ENCODE data around the gene TTC7B.

The TTC7B gene

DNA sequence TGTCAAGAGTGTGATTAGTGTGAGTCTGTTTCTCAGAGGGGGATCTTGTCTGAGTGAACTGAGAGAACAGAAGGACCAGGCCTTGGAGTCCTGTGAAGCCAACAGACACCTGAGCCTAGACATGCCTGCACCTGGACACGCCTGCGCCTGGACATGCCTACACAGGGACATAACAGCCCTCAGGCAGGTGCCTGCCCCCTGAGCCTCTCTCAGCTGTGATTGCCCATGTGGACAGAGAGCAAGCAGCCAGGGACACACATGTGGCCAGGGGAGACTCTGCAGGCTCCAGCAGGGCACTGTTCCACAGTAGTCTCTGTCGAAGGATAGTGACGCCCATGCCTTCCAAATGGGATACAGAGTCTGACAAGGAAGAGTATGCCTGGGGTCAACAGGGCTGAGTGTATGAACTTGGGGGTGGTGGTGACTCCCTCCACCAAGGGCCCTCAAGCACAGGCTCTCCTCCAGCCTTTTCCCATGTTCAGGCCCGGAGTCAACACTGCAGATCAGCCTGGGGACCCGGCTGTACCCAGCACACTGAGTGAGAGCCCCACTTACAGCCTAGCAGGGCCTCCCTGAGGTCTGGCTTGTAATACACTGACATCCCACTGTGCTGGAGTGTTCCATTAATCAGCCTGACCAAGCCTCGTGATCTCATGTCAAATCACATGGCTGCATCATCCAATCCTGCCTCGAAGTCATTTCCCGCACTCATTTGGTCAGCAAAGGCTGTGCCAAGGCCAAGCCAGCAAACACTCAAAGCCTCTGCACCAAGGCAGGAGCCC lies 246.4 kb downstream of the TTC7B start:
- DNase-seq = no peak

DNA sequence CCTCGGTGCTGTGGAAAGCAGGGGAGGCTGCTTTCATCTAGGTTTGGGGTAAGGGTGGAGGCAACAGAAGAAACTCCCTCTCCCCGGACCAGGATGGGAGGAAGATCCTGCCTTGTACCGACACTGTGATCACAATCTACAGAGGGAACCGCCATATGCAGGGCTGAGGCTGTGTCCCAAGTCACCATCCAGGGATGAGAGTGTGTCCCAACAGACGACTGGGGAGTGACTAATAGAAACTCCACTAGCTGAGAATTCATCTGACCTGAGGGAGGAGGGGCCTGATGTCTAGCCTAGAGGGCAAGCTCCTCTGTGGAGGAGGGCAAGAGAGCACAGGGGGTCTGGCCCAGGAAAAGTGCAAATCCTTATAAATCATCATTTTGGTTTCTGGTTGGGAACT lies 247.0 kb downstream of the TTC7B start:
- no peak for DNase-seq

DNA sequence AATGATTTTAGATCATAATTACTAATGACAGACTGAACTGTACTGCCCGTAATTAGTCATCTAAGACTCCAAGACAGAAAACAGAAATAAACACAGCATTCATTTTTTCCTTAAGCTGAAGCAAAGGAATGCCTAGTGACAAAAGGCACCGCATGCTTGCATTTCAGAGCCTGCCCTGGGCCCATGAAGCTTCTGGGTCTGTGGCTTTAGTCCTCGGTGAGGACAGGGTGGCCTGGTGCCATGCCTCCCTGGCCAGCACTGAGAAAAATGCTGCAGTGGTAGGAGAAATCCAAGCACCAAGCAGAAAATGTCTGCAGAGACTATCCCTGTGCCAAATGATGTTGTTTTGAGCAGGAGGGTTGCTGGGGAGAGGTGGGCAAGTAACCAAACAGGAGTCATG lies 247.8 kb downstream of the TTC7B start:
- DNase-seq = no peak

DNA sequence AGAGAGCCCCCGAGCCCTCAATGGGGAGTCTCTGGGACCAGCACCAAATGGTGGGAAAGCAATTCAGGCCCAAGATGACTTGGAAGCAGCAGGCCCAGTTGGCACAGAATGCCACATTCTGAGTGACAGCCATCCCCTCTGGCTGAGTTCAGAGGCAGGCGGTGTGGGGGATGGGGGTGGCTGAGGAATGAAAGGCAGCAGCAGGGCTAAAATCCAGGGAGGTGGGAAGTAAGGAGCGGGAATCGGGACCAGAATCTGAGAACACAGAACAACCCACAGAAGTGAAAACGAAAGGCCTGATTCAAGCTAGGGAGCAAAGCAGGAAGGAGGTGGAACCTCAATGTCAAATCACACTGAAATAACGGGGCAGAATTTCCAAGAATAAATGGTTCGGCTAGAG lies 248.2 kb downstream of the TTC7B start:
- no peak for DNase-seq

DNA sequence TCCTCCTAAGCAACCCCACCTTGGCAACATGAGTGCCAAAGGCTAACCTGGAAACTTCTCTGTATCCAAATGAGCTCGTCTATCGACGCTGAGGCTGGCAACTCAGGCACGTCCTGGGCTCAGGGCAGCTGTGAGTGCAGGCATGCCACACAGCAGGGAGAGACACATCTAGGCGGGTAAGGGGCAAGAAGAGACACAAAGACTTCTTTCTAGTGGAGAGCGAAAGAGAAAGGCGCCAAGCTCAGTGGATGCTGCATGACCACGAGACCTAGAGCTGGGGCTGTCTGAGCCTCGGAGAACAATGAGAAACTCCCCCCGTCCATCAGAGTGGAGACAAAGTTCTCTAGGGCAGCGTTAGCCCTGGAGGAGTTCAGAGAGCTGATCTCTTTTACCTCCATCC lies 249.0 kb downstream of the TTC7B start:
- no peak for DNase-seq

DNA sequence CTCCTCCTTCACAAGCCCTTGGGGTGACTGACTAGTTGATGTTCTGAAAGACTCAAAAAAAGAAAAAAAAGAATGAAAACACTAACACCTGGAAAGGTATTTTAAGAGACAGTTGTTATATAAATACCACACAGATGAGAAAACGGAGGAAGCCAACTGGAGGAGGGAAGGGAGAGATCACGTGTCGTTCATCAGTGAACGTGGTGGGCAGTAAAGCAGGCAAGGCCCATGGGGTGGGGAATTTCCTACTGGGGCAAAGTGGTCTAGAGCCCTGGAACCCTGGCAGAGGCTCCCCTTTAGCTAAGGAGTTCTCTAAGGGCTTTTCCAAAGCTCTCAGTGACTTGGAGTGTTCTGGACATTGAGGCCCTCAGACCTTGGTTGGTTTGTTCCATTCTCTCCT lies 249.7 kb downstream of the TTC7B start:
- no peak for DNase-seq

DNA sequence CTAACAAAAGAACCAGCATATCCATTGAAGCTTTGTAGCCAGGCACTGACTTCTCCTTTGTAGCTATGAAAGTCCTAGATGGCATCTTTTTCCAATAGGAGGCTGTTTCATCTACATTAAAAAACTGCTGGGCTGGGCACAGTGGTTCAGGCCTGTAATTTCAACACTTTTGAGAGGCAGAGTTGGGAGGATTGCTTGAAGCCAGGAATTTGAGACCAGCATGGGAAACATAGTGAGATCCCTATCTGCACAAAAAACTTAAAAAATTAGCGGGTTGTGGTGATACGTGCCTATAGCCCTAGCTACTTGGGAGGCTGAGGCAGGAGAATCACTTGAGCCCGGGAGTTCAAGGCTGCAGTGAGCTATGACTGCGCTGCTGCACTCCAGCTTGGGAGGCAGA lies 251.7 kb downstream of the TTC7B start:
- DNase-seq = no peak

DNA sequence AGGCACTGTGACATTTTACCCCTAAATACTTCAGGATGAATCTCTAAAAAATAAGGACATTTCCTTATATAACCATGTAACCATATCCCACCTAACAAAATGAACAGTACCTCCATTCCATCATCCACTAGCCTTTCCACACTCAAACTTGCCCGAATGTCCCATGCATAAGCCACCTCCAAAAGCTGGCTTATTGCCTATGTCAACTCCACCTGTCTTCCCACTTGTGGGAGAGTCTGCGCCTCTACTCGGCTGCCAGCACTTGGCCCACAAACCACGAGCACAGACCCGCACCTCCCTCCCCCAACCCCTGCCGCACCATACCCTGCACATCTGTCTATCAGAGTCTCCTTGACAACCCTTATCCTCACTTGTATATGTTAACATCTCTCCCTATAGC lies 253.6 kb downstream of the TTC7B start:
- DNase-seq = peak; percentile 10

DNA sequence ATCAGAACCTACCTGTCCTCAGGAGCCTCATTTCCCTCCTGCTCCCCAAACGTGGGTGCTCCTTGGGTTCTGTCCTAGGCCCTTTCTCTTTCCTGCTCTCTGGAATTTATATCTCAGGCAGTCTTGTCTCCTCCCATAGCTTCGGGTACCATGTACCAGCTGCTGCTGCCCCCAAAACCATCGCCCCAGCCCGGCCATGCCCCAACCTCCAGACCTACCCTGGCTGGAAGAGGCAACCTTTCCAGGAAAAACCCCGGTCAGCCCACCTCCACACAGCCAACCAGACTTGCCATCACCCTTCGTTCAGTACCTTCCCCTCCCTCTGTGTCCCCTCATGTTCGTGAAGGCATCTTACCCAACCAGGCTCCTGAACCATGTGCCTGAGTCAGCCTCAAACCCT lies 254.3 kb downstream of the TTC7B start:
- no peak for DNase-seq

DNA sequence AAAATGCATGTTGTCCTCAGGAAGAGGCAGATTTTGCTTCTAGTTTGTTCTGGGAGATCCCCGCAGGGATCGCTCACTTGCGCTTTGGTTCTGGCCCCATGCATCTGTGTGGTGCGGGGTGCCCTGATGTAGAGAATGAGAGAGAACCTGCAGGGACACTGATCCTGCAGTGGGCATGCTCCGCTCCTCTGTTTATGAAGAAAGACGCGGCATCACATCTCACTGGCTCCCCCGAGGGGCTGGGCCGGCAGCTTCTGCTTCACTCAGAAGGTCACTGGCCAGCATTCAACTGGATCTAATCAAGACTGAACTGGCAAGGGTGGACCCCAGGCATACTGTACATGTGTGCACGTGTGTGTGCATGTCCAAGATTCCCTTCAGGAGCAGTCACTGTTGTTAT lies 255.2 kb downstream of the TTC7B start:
- DNase-seq = no peak

DNA sequence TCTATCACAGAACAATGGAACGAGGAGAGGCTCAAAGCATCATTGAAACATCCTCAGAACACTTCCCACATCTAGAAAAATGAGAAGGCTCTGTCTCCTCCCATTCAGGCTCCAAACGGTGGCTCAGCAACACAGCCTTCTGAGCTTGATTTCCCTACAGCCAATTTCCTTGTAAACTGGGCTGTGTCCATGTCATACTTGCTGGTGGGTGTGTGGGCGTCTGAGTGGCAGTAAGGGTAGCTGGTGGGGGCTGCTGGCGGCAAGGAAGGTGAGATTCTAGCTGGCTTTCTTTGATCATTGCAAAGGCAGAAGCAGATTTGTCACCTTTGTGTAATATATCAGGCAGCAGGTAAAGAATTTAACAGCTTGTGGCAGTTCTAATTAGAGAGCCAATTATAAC lies 255.7 kb downstream of the TTC7B start:
- no peak for DNase-seq

DNA sequence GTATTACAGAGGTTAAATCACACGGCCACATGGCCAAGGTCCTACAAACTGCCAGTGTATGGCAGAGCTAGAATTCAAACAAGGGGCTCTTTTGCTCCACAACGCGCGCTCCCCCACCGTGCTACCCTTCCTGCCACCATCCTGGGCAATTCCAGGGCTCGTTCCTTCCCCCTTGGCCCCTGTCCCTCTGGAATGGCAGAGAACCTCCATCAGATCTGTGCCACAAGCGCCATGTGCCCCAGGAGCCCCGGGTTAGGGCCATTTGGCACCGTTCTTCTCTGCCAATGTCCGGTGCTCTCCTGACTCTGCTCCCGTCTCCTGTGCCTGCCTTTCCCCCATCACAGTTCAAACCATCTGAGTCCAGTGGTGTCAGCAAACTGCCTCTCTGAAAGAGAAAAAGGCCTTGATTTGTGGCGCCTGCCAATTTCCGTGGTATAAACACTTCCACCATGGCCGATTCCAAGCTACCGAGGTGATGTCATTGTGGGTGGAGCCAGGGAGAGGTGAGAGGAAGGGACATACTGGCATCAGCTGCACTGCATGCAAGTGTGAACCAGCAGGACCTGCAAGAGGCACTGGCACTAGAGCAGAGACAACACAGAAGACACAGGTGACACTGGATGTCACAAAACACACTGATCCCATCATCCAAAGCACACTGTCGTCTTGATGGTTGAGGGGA lies 256.3 kb downstream of the TTC7B start:
- peak; percentile 23 for DNase-seq

DNA sequence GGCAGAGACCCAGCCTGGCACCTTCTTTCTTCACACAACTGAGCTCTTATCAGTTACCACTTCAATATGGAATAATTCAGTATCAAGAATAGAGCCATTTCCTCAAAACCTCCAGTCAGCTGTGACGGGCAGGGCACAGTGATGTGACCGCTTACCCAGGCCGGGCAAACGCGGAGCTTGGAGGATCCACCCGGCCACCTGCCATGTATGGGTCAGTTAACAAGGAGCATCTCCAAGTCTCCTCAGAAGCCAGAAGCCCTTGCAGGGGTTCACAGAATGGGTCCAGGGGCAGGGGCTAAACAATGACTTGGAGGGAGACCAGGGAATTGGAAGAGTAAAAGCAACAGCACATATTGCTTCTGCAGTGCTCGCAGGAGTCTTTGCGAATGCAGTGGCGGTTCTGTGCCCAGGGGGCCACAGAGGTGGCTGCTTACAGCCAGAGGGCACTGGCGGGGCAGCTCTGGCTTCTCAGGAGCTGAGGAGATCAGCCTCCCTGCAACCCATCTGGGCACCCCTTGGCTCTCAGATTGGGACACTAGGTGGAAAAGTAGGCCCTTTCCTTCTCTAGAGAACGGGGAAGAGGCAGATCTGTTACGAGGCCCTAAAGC lies 257.1 kb downstream of the TTC7B start:
- DNase-seq = no peak

DNA sequence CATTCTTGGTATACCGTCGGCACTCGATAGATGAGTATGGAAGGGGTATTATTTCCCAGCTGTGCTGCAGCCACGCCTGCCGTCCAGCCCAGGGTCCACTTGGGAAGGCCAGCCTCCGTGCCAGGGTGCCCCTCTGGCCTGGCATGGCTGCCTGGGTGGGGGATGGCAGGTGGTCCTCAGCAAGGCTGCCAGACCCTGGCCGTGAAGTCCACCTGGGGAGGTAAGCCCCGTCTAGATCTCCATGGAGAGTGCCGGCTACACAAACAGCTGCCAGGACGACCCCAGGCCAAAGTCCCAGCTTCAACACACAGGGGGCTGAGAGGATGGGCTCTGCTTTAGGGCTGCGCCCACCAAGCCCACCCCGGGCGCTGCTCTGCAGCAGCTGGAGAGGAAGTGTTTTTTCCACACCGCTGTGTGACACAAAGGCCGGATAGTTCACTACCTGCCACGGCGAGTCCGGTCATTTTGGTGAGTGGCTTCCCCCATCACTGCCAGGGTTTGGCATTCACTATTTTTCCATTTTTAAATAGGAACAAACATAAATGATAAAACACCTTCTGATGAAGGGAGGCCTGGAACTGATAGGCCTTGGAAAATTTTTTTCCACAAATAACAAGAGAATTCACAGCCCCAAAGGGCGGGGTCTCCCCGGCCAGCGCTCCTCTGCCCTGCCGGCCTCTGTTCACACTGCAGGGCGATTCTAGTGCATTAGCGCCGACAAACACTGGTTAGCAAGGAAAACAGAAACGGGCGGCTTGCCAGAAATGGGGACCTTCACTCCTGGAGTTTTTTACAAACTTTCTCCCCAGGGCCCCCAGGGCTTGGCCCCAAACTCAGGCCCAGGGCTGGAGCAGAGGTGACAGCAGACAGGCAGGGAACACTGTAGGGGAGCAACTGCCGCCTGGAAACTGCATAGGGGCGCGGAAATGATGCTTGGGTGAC lies 257.9 kb downstream of the TTC7B start:
- DNase-seq = no peak

DNA sequence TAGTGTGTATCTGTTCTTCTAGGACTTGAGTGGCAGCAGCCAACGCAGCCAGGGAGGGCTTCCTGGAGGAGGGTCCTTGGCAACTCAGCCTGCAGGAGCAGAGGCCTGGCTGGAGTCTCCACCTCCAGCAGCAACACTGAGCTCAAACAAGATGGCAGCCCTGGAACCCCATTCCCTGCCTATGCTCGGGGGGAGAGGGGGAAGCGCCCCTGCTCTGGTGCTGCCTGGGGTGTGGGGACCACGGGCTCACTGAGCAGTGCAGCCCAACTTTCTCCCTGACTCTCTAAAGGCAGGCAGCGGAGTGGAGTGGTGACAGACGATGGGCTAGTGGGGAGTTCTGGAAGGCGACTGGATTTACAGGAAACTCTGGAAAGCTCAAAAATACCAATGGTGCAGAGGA lies 258.7 kb downstream of the TTC7B start:
- no peak for DNase-seq

DNA sequence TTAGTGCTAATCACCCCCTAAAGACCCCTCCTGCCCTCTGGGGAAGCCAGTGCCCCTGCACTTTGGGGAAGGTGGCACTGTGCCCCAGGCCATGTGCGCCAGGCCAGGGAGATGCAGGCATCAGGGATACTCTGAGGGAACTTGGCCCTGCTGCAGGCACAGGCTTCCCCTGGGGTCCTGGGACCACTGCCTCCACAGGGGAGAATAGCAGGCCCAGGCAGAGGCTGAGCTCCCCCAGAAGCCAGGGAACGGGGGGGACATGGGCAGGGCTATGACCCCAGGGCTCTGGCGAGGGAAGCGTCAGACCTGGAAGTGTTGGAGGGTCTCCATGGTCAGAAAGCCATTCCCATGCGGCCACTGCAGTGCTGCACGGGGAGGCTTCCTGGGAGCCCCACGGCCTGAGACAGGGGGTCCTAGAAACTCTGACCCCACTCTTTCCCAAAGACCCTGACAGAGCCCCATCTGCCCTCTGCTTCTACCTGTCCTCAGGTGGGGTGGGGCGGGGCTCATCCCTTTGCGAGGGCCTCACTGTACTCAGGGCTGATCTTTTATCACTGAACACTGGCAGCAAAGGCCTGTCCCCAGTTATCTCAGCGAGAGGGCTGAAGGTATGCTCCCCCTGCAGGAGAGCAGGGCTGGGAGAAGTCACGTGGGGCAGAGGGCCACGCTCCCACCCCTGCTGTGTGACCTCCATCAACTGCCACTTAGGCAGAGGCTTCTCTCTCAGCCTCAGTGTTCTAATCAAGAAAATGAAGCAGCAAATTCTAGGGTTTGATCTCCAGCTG lies 259.4 kb downstream of the TTC7B start:
- DNase-seq = no peak

DNA sequence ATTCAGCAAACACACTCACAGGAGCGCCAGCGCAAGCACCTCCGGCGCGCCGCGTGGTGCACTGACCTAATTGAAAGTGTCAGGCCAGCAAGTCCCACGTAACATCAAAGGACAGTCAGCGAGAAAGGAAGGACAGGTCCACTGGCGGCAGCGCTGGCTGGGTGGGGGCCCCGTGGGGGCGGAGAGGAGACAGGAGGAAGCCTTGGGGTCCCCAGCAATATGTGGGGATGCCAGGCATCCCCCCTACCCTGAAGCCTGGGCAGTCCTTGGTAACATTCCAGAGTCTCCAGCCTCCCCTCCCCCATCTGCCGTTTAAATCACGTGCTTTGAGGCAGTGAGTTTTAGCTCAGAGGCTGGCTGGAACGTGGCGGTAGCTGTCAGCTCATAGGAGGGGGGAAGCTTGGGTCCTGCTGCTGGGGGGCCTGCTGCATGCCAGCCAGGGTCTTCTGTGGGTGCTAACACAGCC lies 260.2 kb downstream of the TTC7B start:
- no peak for DNase-seq

DNA sequence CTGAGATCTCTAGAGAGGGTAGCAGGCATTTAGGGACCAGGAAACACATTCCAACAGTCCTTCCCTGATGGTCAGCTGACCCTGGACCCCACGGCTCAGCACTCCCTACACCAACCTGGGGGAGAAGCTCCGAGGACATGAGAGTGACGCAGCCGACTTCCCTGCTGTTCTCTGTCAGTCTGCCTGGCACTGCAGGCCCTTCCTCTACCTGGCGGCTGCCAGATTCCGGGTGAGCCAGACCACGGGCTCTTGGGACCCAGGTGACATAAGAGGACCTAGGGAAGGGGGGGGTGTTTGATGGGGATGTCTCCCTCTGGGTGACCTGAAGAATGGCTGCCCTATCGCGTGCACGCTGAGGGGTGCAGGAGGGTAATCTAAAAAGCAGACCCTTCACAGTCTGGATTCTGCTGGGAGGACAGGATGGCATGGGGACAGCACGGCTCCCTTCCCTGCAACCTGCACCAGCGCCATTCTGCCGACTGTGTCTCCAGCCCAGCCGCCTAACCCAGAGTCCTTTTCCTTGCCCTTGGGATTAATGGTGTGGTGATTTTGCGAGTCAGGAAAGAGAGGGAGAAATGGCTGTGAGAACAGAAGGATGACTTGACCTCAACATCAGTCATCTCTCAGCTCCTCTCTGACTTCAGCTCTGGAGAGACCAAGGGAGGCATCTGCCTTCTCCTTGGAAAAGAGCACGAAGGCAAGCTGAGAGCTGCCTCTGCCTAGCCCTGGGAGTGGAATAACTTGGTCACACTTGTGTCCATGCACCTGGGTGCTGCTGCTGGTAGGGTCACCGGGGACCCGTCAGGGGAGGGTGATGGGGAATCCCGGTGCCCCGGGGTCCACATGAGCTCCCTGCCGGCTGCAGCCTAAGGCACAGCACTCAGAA lies 260.9 kb downstream of the TTC7B start:
- no peak for DNase-seq

DNA sequence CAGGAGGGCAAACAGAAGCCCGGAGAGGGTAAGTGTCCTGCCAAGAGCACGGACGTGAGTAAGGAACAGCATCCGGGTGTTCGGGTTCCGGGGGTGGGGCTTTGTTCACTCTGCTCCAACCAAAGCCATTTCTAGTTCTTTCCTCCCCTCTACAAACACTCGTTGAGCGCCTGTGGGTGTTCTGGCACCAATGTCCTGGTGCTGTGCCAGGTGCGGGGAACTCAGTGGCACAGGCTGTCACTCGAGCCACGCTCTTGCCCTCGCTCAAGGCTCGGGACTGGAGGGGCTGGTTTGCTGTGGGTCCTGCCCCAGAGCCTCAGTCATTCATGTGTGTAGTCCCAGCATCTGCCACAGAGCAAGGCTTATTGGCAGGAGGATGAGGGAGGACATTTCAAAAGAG lies 261.9 kb downstream of the TTC7B start:
- DNase-seq = no peak

DNA sequence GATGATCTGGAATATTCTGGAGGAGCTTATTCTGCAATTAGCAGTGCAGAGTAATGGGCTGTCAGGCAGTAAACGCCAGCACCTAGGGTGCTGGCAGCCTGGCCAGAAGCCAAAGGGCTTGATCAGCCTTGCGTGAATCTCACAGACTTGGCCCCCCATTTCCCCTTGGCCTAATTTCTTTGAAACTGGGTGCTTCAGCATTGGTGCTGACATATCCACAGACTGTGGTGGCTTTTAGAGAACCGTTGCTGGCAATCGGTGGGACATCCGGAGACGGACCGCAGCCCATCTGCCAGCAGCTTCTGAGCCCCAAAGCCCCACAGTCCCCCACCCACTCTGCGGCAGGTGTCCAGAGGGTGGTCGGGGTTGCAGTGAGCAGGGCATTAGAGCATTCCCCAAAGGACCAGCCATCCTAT lies 262.3 kb downstream of the TTC7B start:
- DNase-seq = no peak

DNA sequence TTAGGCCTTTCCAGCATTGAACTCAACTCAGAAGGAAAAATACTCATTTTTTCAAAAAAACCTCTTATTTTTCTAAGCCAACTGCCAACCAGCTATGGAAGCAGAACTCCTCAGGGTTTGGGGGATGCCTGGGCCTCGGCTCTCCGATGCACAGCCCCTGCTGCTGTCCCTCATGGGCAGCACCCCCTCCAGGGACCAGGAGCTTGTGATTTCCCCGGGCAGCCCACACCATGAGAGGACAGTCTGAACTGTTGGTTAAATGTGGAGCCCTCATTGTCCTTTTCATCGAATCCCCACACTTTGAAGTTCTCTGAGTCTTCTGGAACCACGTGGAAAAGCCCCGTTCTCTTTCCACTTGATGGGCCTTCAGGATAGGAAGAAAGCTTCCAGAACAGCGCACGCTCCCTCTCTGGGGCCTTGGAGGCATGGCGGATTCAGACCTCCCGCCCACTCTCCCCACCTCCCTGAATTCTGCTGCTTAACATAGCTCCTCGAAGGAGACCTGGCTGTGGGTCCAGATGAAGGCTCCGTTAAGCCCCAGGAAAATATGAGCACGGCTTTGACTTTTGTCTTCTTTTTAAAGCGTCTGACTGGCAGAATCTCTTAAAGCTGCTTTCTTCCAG lies 262.8 kb downstream of the TTC7B start:
- DNase-seq = no peak
